Brain pericyte (primary cell): ENCODE measurements around the gene FAM81A.

ENCODE experiments used
- DNase-seq: peaks from one replicate; pipeline ENCODE4 v3.0.0-alpha.2; 2012; ENCODE audit warnings: low read depth, low spot score

FAM81A gene

DNA sequence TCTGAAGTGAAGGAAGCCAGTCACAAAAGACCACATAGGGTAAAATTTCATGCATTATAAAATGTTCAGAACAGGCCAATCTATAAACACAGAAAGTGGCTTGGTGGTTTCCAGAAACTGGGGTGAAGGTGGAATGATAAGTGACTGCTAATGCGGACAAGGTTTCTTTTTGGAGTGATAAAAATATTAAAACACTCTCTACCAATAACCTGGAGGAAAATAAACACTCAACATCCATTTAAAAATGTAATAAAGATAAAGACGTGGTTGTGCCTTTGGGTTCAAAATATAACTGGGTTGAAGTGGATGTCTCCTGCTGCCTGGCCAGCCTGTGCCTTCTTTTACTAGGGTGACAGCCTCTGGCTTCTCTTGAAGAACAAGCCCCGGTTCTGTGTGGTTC lies 102.7 kb downstream of the FAM81A start:
- DNase-seq: no peak

DNA sequence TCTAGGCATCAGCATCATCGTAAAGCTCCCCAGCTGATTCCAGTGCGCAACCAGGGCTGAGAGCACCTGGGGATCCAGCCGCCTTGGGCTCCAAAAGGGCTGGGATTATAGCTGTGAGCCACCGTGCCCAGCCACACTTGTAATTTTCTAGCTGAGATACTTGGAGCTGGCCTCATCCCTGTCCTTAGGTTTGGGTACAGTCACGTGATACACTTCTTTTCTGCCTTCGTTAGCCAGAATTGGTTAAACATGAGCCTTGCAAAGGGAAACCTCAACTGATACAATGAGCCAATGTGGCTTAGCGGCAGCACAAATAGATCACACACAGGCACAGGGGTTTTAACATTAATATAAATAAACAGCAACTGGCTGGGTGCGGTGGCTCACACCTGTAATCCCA lies 103.8 kb downstream of the FAM81A start:
- DNase-seq: no peak

DNA sequence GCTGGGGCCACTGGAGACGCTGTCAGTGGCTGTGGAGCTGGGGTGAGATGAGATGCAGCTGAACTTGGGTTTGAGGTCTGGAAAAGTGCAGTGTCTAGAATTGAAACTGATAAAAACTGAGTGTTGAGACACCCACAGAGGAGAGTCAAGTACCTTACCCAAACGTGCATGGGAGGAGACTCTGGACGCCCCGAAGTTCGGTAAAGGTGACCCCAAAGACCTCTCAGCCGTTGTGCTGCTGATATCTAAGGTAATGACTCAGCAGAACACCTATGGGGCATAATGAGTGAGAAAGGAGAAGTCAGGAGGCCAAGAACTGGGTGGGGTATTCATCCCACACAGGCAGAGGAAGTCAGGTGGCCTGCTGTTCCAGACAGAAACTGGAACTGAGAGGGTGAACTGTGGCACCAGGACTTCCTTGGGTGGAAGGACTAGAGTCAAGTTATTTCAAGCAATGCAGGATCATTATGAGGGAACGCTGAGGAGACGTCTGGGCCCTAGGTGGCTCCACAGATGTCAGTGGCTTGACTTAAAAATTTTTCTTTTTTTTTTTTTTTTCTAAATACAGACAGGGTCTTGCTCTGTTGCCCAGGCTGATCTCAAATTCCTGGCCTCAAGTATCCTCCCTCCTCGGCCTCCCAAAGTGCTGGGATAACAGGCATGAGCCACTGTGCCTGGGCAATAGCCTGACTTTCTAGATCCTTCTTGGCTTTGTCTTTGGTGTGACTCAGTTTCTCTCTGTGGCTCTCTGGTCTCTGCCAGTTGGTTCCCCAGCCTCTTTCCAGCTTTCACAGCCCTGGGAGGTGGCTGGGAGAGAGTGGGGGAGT lies 105.9 kb downstream of the FAM81A start:
- DNase-seq: no peak

DNA sequence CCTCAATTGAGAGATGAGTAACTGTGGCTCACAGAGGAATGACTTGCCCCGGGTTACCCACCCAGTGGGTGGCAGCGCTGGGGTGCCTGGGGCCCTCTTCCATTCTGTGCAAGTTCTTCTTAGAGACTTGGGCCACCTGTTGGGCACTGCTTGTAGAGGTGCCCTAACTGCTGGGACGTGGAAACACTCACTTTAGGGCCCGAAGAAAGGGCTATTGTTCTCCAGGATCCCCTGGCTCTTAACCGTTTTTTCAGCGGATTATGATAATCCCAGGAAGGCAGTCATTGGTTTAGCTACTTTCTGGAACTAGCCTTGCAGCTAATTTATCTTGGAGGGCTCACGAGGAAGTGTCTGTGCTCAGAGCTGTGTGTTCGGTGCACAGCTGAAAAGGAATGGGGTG lies 107.6 kb downstream of the FAM81A start:
- no peak for DNase-seq

DNA sequence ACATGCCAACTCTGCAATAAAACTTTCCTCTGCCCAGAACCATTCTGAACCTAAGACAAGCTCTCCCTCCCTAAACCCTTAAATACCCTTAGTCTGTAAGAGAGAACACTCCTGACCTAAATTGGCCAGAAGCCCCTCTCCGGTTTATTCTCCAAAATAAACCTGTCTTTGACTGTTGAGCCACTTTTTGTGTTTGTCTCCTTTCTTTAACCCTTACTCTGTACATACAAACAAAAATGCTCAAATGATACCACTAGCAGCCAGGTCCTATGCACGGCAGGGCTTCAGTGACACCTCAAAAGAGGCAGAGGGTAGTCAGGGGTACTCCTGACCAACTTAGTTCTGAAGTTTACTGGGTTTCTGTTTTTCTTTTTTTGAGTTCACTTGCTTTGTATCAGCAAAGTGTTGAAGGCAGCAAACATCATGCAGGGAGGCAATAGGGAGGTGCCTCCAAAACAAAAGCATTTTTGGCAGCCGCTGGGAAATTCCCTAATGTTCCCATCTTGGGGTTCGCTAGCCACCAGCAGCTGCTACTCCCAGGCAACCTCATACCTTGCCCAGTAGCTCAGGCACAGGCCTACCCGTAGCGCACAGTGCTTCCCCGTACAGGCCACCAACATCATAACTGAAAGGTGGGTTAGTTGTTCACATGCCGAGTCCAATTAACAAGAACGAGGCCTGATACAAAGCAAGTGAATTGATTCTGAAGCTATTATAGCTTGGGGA lies 110.7 kb downstream of the FAM81A start:
- no peak for DNase-seq

DNA sequence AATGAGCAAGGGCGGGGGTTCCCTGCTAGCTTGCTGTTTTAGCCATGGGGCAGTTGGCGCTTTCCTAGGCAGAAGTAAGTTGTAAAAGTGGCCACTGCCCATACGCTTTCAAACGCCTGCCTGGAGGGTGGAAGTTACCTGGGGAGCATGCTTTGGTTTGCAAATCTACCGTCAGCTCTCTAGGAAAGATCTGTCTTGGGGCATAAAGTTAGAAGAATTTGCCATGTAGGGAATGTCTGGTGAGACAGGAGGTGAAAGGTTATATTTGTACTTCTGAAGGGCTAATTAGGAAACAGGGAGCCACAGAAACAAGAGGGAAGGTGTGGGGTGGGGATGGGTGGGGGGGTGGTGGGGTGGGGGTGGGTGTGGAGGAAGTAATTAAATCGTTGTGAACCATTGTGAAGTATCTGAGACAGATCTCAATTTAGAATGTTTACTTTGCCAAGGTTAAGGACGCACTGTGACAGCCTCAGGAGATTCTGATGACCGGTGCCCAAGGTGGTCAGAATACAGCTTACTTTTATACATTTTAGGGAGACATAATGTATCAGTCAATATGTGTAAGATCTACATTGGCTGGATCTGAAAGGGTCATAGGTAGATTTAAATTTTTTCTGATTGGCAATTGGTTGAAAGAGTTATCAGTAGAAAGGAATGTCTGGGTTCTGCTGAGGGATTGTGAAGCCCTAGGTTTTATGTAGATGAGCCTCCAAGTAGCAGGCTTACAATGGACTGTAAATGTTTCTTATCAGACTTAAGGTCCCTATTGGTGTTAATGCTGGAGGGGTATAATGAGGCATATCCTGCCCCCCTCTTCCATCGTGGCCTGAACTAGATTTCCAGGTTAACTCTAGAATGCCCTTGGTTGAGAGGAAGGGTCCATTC lies 111.6 kb downstream of the FAM81A start:
- DNase-seq: no peak

DNA sequence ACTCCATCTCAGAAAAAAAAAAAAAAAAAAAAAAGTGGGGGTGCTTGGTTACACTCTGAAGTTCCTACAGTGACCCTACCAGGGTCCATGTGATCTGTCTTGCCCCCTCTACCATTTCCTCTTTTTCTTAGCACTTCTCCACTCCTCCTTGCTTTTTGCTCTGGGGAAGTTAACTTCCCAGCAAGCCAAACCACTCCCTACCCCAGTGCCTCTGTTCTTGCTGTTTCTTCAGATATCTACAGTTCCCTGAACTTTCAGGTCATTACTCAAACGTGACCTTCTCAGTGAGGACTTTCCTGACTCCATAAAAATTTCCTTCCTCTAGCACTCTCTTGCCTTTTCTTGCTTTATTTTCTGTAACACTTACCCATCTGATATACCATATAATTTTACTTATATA lies 112.5 kb downstream of the FAM81A start:
- no peak for DNase-seq

DNA sequence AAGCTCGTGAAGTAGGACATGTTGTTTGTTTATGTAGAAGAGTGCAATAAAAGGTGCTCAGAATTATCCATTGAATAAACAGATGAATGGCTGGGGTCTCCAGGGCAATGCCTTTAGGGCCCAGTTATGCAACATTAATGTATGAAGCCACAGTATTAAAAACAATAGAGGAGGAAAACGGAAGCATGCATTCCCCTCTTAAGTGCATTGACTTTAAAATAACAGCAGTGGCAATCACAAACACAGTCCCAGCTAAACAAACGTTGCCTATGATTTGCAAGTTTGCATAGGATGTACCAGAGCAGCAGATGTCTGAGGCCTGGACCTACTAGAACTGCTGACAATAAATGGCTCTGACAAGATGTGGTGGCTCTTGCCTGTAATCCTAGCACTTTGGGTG lies 113.0 kb downstream of the FAM81A start:
- no peak for DNase-seq

DNA sequence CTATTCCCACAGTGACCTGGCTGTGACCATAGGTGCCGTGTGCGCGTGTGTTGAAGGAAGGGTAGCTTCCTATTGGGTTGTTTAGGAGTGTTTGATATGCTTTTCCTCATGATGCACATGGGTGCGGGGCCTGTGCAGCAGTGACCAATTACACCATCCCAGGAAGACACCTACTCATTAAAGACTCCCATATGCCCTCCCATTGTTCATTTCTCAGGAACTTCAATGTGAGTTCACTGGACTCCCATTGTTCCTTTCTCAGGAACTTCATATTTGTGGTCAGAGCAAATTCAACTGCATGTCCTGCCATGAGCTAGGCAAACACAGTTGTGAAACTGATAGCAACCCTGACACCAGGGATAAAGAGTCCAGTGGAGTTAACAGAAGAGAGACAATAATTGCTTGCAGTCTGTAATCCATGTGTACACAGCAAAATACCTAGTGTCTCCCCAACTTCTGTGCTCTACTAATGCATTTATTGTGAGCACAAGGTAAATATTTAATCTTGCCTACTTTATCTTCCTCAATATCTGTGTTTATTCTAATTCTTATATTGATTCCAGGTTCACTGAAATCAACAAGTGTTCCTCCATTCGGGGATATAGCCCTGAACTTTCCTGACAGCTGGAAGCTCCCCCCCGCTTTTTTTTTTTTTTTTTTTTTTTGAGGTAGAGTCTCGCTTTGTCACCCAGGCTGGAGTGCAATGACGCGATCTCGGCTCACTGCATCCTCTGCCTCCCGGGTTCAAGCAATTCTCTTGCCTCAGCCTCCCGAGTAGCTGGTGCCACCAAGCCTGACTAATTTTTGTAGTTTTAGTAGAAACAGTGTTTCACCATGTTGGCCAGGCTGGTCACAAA lies 116.1 kb downstream of the FAM81A start:
- no peak for DNase-seq

DNA sequence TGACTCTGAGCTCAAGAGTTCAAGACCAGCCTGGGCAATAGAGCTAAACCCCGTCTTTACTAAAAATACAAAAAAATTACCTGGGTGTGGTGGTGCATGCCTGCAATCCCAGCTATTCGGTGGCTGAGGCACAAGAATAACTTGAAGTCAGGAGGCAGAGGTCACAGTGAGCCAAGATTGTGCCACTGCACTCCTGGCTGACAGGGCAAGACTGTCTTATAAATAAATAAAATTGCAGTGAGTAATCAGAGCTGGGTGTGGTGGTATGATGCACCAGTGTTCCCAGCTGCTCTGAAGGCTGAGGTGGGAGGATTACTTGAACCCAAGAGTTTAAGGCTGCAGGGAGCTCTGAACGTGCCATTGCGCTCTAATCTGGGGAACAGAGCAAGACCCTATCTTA lies 117.7 kb downstream of the FAM81A start:
- DNase-seq: no peak

DNA sequence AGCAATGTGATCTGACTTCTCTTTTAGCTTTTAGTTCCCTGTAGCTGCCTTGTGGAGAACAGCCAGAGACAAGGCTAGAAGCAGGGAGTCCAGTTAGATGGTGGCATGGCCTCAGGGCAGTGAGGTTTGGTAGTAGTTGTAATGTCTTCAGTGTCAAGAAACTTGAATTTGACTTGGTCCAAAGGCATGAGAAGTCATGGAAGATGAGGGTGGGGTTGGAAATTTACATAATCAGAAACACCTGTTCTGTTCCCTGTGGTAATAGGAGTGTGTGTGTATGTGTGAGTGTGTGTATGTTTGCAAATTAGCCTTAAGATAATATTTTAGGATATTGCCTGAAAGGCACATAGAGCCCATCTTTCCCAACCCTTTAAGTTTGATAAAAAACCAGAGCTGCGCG lies 118.4 kb downstream of the FAM81A start:
- DNase-seq: no peak

DNA sequence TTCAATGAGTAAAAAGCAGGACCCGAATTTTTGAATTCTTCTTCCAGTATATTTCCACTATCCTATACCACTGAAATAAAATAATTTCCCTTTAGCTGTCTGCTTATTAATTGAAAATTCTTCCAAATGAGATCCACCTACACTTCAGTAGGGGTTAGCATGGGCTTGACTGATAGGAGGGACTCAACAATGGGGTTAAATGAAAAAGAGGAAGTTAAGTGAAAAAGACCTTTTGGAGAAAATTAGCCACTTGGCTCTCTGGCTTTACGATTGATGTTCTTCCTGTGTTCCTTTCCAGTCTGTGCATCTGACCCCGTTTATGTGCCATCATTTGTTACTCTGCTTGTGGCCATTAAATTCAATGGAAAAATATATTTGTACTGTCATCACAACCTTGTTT lies 119.6 kb downstream of the FAM81A start:
- DNase-seq: no peak

DNA sequence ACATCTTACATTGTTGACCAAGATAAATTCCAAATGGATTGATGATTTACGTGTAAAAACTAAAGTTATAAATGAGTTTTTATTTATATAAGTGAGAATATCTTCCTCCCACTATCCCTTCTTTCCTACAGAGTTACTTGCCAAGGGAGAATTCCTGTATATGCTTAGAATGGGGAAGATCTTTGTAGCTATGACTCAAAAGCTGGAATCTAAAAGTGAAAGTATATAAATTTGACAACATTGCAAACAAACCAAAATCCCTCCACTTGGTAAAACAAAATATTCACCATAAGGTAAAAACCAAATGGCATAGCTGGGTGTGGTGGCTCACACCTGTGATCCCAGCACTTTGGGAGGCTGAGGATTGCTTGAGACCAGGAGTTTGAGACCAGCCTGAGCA lies 120.9 kb downstream of the FAM81A start:
- DNase-seq: no peak

DNA sequence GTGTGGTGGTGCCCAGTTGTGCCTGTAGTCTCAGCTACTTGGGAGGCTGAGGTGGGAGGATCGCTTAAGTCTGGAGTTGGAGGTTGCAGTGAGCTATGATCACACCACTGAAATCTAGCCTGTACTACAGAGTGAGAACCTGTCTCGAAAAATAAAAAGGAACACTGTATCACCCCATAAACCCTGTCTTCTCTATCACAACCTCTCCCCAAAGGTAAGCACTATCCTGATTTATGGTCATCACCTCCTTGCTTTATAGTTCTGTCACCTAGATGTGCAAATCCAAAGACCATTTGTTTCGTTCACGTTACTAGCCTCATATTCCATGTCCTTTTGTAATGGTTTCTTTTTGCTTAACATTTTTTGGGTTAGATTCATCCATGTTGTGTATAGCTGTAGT lies 123.6 kb downstream of the FAM81A start:
- no peak for DNase-seq

DNA sequence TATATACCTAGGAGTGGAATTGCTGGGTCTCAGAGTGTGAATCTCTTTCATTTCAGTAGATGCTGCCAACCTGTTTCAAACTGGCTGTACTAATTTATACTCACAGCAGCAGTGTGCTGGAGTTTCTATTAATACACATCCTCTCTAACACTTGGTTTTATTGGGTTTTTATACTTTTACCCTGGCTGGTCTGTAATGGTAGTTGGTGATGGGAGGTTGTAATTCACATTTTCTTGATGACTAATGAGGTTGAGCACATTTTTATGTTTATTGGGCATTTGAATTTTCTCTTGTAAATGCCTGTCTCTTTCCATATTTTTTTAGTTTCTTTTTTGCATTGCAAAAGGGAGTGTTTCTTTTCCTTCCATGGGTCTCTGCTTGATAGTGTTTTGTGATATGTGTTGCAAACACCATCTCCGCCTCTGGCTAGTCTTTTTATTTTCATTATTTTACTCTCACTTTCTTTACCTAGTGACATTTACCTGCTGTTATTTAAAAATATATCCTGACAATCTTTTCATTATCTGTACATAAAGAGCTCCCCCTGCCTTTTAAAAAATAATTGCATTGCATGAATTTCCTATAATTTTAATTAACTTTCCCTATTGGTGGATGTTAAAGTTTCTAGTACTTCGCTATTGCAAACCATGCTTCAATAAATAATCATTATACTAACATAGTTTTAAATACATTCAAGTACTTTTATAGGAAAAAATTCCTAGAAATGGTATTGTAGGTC lies 124.6 kb downstream of the FAM81A start:
- DNase-seq: no peak

DNA sequence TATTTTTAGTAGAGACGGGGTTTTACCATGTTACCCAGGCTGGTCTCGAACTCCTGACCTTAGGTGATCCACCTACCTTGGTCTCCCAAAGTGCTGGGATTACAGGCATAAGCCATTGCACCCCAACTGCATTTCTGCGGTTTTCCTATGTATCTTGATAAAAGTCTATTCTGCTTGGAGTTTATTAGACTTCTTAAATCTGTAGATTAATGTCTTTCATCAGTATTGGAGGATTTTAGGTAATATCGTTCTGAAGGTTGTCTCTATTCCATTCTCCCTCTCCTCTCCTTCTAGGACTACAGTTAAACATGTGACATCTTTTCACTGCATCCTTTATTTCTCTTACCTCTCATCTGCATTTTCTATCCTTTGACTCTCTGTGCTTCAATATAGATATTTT lies 127.3 kb downstream of the FAM81A start:
- no peak for DNase-seq

DNA sequence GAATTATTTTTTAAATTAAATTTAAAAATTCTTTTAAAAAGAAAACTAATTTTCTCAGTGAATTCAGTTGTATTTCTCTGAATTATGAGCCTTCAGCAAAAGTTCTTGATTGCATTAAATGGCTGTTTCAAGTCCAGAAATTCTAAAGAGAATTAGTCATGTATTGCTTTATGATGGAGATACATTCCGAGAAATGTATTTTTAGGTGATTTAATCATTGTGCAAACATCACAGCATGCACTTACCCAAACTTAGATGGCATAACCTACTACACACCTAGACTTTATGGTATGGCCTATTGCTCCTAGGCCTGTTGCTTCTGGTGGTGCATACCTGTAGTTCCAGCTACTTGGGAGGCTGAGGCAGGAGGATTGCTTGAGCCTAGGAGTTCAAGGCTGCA lies 129.3 kb downstream of the FAM81A start:
- DNase-seq: no peak

DNA sequence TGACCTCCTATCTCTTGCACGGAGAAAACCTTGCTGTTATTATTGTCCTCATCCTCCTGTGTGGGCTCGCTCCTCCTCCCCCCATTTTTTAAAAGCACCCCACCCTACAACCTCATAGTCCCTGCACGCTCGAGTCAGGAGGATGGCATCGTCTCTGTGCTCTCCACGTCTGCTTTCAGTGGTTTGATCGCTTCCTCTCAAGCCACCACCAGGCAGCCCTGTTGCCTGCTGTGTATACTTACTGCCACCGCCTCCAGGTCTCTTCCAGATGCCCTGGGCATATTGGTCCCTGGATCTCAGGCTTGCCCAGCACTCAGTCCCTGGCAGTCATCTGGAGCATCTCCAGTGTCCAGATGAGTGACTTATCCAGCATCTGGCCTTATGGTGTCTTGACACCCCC lies 131.5 kb downstream of the FAM81A start:
- DNase-seq: no peak

DNA sequence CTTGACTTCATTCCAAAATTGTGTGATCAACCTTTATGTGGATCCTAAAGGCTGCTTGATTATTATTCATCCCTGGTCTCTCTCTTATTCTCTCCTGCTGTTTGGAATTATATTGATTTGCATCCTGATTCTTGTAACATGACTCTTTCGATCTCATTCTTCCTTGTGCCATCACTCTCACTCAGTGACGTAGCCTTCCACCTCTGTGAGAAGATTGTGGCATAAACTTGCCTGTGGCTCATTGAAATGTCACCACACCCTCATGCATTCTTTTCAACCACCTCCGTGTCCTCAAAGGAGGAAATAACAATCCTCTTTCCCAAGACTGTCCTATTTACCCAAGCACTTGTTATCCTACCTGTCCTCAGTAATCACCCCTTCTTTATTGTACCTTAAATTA lies 132.3 kb downstream of the FAM81A start:
- no peak for DNase-seq

DNA sequence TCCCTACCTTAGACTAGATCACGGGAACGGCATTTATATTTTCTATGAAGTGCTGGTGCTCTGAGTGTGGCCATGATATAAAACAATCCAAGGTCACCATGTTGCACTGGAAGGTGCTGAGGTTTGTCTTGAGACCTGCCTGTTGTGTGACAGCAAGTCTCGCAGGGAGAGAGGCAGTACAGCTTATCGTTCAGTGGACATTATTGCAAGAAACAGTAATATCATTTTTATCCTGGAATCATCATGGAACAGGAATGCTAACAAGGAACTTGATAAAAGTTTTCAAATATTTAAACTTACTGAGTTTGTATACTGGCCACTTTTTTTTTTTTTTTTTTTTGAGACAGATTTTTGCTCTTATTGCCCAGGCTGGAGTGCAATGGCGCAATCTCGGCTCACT lies 133.6 kb downstream of the FAM81A start:
- no peak for DNase-seq
